Measurements from ENCODE around the gene IER5L. TPM values are rescaled to one million over a fixed set of nuclear protein-coding genes. Genes with fewer than 3 reads are reported as not detected.

The IER5L gene
- total RNA-seq: 13.0 and 19.4 TPM in 2 replicates

GRCh38 chr9:129177791-129178567, at the start of gene IER5L:
Gene IER5L (minus strand): TSS chr9:129178261. CDS start chr9:129178052, 209 bp downstream.
- DNase-seq: peak; percentile 96

DNA sequence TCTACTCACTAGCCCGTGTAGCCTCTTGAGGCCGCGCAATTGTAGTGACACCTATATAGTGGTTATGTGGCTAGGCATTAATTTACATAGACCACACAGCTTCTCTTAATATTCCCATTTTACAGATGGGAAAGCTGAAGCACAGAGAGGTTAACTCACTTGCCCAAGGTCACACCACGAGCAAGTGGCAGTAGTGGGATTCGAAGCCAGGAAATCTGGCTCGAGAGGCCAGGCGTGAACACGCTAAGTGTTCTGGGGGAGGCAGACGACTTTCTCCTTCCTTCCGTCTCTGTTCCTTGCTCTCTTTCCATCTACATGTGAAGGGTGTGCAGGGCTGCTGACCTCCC, 49.8 kb upstream of the IER5L start:
- DNase-seq: no peak

DNA sequence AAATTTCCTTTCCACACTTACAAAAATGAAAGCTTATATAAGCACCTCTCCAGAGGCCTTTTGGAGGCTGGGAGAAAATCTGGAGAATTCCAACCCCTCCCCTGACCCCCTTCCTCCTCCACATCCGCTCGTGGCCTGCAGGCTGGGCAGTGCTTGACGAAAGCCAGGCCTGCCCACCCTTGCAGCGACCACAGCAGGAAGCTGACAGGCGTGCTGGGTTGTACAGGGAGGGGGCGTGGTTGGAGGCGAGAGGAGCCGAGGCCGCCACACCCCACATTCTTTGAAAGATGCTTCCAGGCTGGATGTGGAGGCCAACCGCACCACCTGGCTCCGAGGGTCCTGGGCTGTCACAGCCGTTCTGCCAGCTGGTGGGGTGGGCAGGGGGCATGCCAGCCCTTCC, 47.8 kb upstream of the IER5L start:
- DNase-seq: peak; percentile 44

DNA sequence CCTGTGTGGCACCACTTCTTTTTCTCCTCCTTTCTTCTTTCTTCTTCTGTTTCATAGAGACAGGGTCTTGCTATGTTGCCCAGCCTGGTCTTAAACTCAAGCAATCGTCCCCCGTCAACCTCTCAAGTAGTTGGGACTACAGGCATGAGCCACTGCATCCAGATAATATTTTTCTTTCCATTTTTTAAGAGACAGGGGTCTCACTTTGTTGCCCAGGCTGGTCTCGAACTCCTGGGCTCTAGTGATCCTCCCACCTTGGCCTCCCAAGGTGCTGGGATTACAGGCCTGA, 47.4 kb upstream of the IER5L start:
- DNase-seq: no peak

- DNase-seq: no peak
These were observed 46.8 kb upstream of the IER5L start for GRCh38 chr9:129224618-129225489.

- DNase-seq: no peak
These were observed 45.6 kb upstream of the IER5L start for GRCh38 chr9:129223551-129224208.

DNA sequence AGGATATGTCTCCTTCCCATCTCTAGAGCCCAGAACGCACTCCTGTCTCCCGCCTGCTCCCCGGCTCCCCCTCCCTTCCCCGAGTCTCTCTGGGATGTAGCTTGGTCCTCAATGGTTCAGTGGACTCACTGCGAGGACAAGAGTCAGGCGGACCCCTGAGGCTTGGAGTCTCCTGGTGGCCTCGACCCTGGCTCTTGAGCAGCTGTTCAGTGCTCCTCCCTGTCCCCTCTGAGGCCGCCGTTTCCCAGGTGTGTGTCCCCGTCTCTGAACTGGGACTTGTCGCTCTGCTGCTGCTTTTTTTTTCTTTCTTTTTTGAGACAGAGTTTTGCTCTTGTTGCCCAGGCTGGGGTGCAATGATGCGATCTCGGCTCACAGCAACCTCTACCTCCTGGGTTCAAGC, 44.8 kb upstream of the IER5L start:
- no peak for DNase-seq

DNA sequence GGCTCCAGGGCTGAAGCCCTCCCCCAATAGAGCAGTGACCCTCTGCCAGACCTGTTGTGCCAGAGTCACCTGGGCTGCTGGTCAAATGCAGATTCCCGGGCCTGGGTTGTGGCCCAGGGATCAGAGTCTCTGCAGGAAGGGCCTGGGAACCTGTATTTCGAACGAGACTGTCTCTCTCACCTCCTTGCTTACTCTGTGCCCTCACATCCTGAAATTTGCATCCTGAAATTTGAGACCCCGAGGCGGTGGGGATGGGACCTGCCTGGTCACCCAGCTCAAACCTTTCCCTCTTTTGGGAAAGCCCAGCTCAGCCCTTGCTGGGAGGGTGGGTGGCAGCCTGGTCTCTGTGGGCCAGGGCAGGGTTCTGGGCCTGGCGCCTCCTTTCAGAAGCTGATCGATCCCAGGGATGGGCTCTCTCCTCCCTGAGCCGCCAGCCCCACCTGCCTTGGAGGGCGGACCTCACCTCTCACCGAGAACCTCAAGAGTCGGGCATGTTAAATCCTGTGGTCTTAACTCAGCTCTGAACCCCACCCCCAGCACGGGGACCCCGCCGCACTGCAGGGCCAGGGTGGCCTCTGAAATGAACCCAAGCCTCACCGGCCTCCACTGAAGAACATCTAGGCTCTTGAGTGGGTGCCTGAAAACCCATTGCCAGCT, 44.0 kb upstream of the IER5L start:
- DNase-seq: no peak

DNA sequence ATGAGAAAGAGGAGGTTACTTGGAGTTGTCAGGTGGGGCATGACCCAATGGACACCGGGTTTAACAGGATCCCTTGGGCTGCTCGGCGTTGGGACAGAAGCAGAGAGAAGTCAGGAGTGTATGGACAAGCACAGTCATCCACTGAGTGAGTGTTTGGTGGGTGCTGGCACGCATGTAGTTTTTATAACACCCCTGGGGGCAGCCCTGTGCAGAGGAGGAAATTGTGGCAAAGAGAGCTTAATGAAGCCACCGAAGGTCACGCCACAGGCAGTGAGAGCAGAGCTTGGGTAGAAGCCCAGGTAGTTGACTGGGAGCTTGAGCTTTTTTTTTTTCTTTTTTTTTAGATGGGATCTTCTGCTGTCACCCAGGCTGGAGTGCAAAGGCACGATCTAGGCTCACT, 43.2 kb upstream of the IER5L start:
- DNase-seq: no peak

DNA sequence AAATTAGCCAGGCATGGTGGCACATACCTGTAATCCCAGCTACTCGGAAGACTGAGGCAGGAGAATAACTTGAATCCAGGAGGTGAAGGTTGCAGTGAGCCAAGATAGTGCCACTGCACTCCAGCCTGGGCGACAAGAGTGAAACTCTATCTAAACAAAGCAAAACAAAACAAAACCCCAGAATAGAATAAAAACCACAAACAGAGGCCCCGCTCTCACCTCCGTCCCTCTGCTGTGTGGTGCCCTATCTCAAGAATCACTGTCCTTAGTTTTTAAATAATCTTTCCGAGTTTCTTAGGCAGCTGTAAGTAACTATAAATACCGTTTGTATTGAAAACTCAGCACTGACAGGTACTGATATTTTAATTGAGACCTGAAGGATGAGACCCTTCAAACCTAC, 42.7 kb upstream of the IER5L start:
- DNase-seq: no peak

DNA sequence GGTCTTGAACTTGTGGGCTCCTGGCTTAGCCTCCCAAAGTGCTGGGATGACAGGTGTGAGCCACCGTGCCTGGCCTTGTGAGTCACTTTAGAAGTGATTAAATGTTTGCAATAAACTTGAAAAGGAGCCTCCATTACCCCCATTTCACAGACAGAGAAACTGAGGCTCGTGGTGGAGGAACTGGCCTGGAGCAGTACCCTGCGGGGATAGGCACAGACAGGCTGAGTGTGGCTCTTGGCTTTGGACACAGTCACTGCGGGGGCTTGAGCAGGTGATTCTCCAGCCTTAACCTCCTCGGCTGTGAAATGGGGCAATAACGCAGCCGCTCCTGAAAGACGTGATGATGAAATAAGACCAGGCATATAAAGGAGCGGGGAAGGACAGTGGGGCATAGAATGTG, 40.9 kb upstream of the IER5L start:
- DNase-seq: no peak

GRCh38 chr9:129218272-129218625, 40.2 kb upstream of the IER5L start:
- DNase-seq: no peak

GRCh38 chr9:129213551-129213950, 35.5 kb upstream of the IER5L start:
- DNase-seq: no peak

DNA sequence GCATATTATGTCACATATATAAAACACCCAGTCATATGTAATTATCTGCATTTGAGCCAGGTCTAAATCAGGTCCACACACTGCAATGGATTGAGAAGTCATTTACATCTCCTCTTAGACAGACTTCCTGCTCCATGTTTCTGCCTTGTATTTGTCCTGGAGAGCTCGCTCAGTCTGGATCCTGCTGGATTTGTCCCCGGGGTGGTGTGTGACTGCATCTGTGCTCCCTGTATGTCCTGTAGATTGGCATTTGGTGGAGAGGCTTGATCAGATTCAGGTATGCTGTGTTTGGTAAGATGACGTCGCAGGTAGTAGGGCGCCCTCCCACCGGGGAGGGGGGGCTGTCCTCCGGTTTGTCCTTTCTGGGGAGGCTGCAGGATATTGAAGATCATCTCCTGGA, 33.6 kb upstream of the IER5L start:
- no peak for DNase-seq

GRCh38 chr9:129210125-129210524, 32.1 kb upstream of the IER5L start:
- DNase-seq: no peak

DNA sequence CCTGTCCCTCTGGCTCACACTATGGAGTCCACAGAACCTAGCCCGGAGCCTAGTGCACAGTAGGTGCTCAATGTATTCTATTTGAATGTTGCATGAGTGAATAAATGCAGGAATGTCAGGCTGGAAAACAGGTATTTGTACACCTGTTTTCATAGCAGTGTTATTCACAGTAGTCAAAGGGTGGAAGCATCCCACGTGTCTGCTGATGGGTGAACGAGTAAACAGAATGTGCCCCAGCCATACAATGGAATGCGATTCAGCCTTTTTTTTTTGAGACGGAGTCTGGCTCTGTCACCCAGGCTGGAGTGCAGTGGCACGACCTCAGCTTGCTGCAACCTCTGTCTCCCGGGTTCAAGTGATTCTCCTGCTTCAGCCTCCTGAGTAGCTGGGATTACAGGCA, 31.5 kb upstream of the IER5L start:
- DNase-seq: no peak

DNA sequence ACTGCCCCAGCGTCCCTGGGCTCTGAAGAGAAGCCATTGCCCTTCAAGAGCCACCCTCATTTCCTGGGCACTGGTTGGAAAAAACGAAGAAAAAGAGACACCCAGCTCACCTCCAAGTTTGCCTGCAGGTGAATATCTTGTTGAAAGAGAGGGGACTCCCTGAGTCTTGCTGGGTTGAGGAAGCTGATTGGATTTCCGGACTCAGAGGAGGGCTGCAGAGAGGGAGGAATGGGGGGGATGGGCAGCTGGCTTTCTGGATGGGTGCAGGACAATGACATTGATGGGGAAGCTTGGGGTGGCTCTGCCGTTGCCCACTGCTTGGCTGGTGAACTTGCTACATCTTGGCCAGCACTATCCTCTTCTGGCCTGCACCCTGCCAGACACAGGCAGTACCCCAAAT, 31.0 kb upstream of the IER5L start:
- no peak for DNase-seq

DNA sequence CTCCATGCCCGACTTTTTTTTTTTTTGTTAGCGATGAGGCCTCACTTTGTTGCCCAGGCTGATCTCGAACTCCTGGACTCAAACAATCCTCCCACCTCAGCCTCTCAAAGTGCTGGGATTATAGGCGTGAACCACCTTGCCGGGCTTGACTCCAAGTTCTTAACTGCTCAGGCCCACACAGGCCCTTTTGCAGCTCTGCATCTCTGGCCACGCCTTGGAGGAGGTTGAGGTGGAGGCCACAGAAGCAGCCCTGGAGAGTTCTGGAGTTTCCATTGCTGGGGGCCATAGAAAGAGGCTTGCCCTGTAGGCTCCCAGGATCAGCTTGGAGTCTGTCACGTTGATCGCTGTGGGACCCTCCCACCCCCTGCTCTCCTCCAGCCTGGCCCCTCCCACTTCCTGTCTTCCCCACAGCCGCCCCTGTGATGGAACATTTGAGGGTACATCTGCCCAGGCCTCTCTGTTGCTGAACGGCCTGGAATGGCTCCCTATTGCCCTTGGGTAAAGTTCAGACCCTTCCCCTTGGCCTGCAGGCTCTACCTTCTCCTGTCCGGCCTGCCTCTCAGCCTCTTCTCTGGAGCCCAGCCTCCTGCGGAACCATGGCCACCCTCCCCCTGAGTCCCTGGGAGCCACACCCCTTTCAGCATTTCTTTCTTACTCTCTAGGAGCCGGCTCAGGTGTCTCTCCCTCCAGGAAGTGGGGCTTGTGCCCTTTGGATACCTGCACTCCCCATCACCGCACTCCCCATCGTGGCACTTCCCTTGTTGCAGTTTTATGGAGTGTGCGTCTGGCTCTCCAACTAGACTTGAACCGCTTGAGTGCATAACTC, 30.4 kb upstream of the IER5L start:
- no peak for DNase-seq

- DNase-seq: no peak
These were observed 28.8 kb upstream of the IER5L start for GRCh38 chr9:129206905-129207304.

DNA sequence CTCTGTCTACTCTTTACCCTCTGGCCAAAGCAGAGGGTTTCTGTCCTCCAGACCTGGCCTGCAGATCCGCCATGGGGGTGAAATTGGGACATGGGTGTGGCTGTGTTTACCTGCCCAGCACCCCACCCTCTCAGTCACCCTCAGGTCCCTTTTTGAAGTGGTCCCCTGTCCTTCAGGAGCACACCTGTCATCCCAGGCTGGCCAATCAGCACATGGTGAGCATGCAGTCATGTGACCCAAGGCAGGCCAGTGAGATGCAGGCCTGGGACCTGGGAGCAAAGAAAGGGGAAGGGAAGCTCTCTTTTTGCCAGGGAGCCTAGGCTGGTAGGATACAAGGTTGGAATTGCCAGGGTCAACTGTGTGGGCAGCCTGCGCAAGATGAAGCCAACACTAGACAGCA, 28.3 kb upstream of the IER5L start:
- DNase-seq: no peak

GRCh38 chr9:129204840-129205239, 26.8 kb upstream of the IER5L start:
- no peak for DNase-seq

GRCh38 chr9:129203556-129203909, 25.5 kb upstream of the IER5L start:
- no peak for DNase-seq
